Measurements from ENCODE around the gene SBK1. TPM values are rescaled to one million over a fixed set of nuclear protein-coding genes. Genes with fewer than 3 reads are reported as not detected.

Gene SBK1
- total and polyA plus RNA-seq, 2 experiments from 2014 or later, result 4.2 to 9.7 TPM

DNA sequence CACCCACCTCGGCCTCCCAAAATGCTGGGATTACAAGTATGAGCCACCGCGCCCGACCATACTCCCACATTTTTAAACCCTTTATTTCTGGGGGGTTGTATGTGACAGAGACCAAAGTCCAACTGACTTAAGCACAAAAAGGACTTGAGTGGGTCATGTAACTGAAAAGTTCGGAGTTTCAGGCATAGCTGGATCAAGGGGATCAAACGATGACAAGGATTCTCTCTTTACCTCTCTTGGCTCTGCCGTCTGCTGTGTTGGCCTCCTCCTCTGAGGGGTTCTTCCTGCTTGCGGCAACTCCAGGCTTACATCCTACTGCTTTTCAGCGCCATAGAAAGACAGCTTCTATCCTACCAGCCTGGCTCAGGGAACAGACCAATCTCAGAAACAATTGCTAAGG, 9.2 kb upstream of the SBK1 start:
- Histone ChIP-seq H2AFZ (no peak overlapping the region), H3K36me3 (replicated peaks; ENCODE audit: insufficient read depth, low read depth) (no peaks in the 10 kb centered on the region), H3K4me2 (no peak overlapping the region), H3K9me2 (replicated peaks; ENCODE audit: insufficient read depth) (no peaks in the 10 kb centered on the region), H3K4me3 (no peak overlapping the region), H3K79me2 (no peaks in the 10 kb centered on the region), H3K9me3 (ENCODE audit: low read depth) (no peaks in the 10 kb centered on the region), H3K4me1 (ENCODE audit: insufficient read depth) (no peaks in the 10 kb centered on the region), H3K27me3 (no peaks in the 10 kb centered on the region), H4K20me1 (ENCODE audit: insufficient read depth, poor library complexity, severe bottlenecking) (no peaks in the 10 kb centered on the region), H3K27ac (no peak overlapping the region)
- TF ChIP-seq EZH2 (IDR thresholded peaks at IDR 0.05; ENCODE audit: borderline replicate concordance) (no peak), EZH2phosphoT487 (IDR thresholded peaks at IDR 0.05; ENCODE audit: low read depth, severe bottlenecking, unreplicated experiment) (no peak)
- TF ChIP-seq, protein P1, sequence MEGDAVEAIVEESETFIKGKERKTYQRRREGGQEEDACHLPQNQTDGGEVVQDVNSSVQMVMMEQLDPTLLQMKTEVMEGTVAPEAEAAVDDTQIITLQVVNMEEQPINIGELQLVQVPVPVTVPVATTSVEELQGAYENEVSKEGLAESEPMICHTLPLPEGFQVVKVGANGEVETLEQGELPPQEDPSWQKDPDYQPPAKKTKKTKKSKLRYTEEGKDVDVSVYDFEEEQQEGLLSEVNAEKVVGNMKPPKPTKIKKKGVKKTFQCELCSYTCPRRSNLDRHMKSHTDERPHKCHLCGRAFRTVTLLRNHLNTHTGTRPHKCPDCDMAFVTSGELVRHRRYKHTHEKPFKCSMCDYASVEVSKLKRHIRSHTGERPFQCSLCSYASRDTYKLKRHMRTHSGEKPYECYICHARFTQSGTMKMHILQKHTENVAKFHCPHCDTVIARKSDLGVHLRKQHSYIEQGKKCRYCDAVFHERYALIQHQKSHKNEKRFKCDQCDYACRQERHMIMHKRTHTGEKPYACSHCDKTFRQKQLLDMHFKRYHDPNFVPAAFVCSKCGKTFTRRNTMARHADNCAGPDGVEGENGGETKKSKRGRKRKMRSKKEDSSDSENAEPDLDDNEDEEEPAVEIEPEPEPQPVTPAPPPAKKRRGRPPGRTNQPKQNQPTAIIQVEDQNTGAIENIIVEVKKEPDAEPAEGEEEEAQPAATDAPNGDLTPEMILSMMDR (IDR thresholded peaks at IDR 0.05; ENCODE audit: poor library complexity), result no peak
- DNase-seq (ENCODE audit: low spot score), result no peak
- 91% methylated on average over 9 of the region's 9 CpGs for WGBS (ENCODE audit: low lambda C conversion rate, missing lambda C conversion rate)

DNA sequence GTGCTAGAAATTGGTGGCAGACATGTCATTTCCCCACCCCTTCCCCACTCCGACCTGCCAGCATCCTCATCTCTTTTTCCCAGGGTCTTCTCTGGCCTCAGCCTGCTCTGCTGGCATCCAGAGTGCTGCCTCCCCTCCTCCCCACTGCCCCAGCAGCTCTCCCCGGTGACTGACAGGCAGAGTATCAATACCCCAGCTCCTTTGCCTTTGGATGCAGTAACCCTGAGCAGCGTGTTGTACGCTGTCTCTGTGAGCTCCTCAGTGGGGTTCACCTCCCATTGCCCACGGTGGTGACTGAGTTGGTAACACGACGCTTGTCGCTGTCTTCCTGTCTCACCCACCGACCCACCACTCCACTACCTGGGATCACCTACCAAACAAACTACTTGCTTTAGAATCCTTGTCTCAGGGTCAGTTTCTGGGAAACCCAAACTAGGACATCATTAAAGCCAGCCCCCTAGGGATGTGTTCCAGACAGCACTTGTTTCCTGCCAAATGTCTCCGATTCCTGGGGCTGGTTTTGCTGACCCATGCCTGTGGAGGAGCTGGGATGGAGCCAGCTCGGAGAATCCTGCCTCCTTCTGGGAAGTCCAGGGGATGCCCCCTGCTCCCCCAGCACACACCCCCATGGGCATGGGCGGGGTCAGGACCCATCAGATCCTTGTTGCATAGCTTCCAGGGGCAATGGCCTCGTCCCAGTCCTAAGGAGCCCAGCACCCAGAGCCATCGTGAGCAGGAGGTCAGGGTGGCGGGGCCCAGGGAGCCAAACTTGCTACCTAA, 8.3 kb upstream of the SBK1 start:
- no peaks in the 10 kb centered on the region for H4K20me1 ChIP-seq (ENCODE audit: insufficient read depth, poor library complexity, severe bottlenecking)
- H3K4me1 ChIP-seq (ENCODE audit: insufficient read depth), result no peaks in the 10 kb centered on the region
- TF ChIP-seq, protein P1 (IDR thresholded peaks at IDR 0.05; ENCODE audit: poor library complexity), result no peak
- TF ChIP-seq EZH2 (IDR thresholded peaks at IDR 0.05; ENCODE audit: borderline replicate concordance) (no peak), EZH2phosphoT487 (IDR thresholded peaks at IDR 0.05; ENCODE audit: low read depth, severe bottlenecking, unreplicated experiment) (no peak)
- no peak for DNase-seq (ENCODE audit: low spot score)
- no peak overlapping the region for H2AFZ ChIP-seq
- no peak overlapping the region for H3K27ac ChIP-seq
- no peak overlapping the region for H3K4me3 ChIP-seq
- H3K36me3 ChIP-seq (replicated peaks; ENCODE audit: insufficient read depth, low read depth), result no peaks in the 10 kb centered on the region
- no peaks in the 10 kb centered on the region for H3K9me3 ChIP-seq (ENCODE audit: low read depth)
- H3K27me3 ChIP-seq, result no peaks in the 10 kb centered on the region
- H3K79me2 ChIP-seq, result no peaks in the 10 kb centered on the region
- no peaks in the 10 kb centered on the region for H3K9me2 ChIP-seq (replicated peaks; ENCODE audit: insufficient read depth)
- 83% methylated on average over 15 of the region's 15 CpGs for WGBS (ENCODE audit: low lambda C conversion rate, missing lambda C conversion rate)
- no peak overlapping the region for H3K4me2 ChIP-seq

DNA sequence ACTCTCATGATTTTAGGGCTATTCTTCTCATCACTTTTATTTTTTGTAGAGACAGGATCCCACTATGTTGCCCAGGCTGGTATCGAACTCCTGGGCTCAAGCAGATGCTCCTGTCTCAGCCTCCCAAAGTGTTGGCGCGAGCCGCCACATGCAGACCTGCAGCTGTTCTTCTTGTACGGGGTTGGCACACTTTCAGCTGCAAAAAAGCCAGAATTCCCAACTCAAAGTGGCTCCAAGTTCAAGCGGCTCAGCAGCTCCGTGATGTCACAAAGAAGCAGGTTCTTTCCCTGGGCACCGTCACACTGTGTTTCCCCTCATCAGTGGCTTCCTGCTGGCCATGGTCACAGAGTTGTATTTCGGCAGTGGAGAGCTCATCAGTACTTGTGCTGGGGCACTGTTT, 6.7 kb upstream of the SBK1 start:
- H3K36me3 ChIP-seq (replicated peaks; ENCODE audit: insufficient read depth, low read depth), result no peaks in the 10 kb centered on the region
- no peaks in the 10 kb centered on the region for H3K9me3 ChIP-seq (ENCODE audit: low read depth)
- no peak for DNase-seq (ENCODE audit: low spot score)
- no peak overlapping the region for H3K4me3 ChIP-seq
- H3K4me1 ChIP-seq (ENCODE audit: insufficient read depth), result no peaks in the 10 kb centered on the region
- no peaks in the 10 kb centered on the region for H3K9me2 ChIP-seq (replicated peaks; ENCODE audit: insufficient read depth)
- no peaks in the 10 kb centered on the region for H3K79me2 ChIP-seq
- TF ChIP-seq, protein P1 (IDR thresholded peaks at IDR 0.05; ENCODE audit: poor library complexity), result no peak
- H2AFZ ChIP-seq, result no peak overlapping the region
- no peaks in the 10 kb centered on the region for H4K20me1 ChIP-seq (ENCODE audit: insufficient read depth, poor library complexity, severe bottlenecking)
- H3K27ac ChIP-seq, result no peak overlapping the region
- no peak overlapping the region for H3K4me2 ChIP-seq
- no peaks in the 10 kb centered on the region for H3K27me3 ChIP-seq
- WGBS (ENCODE audit: low lambda C conversion rate, missing lambda C conversion rate), result 95% methylated on average over 9 of the region's 9 CpGs
